Measurements from ENCODE around the gene ARL3.

The ARL3 gene

DNA sequence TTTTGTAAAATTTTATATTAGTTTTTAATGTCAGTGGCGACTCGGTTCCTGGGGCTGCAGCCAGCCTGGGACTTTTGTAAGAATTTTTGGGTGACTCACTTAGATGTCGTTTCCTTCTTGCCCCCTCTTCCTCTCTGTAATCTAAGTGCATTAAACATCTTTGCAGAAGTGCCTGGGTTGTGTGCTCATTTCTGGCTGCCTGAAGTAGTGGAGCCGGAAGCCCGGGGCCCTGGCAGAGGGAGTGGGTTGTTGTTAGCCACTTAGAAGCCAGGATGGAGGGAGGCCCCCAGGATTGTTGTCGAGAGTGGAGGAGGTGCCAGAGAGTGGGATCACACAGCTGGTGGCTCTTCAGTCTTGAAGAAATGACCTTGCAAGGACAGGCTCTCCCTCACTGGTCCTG lies 80.9 kb downstream of the ARL3 start:
- no peak for DNase-seq

- no peak for DNase-seq
Measured at GRCh38 chr10:102632394-102633111, 81.6 kb downstream of the ARL3 start.

- no peak for DNase-seq
Measured at GRCh38 chr10:102631525-102632393, 82.4 kb downstream of the ARL3 start.

GRCh38 chr10:102630663-102631062 lies 83.5 kb downstream of the ARL3 start:
- no peak for DNase-seq

GRCh38 chr10:102629661-102630614 lies 84.3 kb downstream of the ARL3 start:
- no peak for DNase-seq

DNA sequence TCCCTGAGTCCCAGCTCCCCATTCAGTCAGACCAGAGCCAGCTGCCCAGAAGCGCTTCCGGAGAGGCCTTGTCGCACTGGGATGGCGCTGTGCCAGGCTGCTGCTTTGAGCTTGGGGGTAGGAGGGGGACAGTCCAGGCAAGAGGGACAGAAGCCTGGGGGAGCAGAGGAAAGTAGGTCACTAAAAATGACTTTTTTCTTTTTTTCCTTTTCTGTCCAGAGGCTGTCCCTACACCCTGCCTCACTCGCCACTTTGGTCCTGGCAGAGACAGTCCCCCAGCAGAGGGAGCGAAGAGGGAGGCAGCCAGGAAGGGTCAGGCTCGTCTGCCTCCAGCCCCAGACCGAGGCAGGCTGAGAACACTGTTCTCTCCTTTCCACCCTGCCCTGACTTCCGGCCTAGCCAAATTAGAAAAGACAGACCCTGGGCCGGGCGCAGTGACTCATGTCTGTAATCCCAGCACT lies 85.7 kb downstream of the ARL3 start:
- no peak for DNase-seq

DNA sequence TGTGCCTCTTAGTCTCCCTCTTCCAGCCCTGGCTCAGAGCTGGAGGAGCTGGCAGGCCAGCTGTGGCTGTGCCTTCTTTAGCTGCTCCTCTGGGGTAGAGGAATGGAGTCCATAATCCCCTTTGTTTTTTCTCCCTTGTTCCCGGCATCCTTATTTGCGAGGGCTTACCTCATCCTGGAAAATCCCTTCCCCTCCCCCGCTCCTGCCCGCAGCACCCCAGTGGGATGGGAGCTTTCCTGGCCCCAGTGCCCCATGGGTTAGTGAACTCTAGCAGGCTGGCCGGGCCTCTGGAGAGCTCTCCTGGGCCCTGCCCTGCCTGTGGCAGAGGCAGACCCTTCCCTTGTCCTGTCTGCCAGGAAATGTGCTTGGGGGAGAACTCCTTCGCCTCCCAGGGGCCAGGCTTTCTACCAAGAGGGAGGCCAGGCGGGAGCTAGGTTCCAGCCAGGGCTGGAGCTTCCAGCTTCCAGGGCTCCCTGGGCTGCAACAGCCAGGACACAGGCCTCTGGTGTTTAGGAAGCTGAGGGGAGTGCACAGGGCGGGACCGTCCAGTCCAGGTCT lies 86.4 kb downstream of the ARL3 start:
- DNase-seq = no peak

- no peak for DNase-seq
Measured at GRCh38 chr10:102627291-102627735, 86.9 kb downstream of the ARL3 start.

DNA sequence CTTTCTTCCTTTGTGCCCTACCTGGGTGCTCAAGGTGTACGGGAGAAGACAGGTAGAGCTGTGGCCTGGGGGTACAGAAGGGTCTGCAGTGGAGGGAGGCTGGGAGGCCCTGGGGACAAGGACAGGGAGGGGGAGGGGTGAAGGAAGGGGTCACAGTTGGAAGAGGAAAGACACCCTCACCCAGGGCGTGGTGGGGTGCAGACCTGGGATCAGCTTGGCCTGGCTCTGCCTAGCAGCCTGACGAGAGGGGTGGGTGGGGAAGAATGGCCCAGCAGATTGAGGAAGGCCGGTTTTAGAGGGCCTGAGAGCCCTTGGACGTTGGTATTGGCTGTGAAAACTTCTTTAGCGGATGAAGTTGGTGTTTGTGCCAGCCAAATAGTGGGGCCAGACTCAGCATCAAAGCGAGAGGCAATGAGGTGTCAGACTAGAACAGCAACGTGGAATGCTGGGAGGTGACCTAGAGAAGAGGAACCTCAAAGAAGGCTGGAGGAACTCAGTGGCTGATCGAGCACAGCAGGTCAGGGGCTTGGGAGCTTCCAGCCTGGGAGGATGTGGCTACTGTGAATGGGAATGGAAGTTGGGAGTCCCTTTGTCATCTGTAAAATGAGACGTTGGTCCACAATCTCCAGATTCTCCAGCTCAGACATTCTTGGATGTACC lies 88.0 kb downstream of the ARL3 start:
- no peak for DNase-seq

DNA sequence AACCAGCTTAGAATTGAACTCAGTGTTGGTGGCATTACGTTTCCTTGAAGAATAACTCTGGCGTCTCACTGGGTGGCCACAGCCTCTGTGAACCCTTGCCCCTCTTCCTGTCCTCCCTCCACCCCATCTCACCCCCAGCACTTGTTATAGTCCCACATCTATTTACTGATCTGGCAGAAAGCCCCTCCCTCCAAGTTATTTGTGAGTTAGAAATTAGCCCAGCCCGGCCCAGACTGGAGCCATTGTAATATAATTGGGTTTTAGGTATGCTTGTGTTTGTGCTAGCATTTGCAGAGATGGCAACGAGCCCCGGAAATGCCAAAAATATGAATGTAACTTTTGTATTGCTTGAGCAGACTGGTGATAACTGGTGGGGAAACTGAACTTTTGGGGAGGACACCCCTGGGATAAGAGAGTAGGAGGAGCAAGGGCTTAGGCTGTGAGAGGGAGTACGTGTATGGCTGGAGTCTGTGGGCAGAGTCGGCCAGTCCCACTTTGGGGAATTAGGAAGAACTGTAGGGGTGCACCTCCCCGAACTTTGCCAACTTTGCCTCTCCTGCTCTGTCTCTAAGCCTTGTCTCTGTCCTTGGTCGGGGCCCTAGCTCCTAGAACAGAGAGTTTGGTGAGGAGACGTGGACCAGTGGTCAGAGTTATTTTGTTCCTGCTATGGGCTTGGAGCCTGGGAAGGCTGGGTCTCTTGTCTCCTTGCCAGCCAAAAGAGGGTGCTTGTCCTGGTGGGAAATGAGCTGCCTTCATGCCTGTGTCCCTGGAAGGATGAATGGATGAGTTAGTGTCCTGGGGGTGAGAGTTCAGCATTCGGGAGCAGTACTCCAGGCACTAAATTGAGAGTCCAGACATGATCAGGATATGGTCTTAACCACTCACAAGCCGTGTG lies 89.2 kb downstream of the ARL3 start:
- DNase-seq = no peak

GRCh38 chr10:102624094-102624493 lies 90.1 kb downstream of the ARL3 start:
- DNase-seq = no peak
